RWPE2 (cell line): Measurements from ENCODE around the gene CYB5R4.

ENCODE experiments used
- ATAC-seq: fragments of 200-7000 bp; cut with Tn5 transposase; 3 replicates; pipeline ENCODE4 v1.9.1; 2021; ENCODE audit warnings: low read depth
- DNase-seq: peaks from one replicate; pipeline ENCODE4 v3.0.0-alpha.2; 2020; ENCODE audit warnings: low spot score
- H3K27ac ChIP-seq: fragments of 450-650 bp; 2 replicates; pipeline ENCODE4 v1.5.1; 2017; ENCODE audit warnings: mild to moderate bottlenecking; ENCODE audit not compliant: poor library complexity, severe bottlenecking
- H3K27me3 ChIP-seq: fragments of 250-450 bp; sonication (Bioruptor Pico); 2 replicates; pipeline ENCODE4 v1.5.1; 2021; ENCODE audit warnings: mild to moderate bottlenecking, moderate library complexity; ENCODE audit not compliant: insufficient read depth, poor library complexity, severe bottlenecking
- H3K36me3 ChIP-seq: fragments of 250-450 bp; sonication (Bioruptor Pico); 2 replicates; pipeline ENCODE4 v1.5.1; 2020; ENCODE audit warnings: low read depth, mild to moderate bottlenecking, moderate library complexity
- H3K4me1 ChIP-seq: fragments of 250-450 bp; sonication (Bioruptor Pico); 2 replicates; pipeline ENCODE4 v1.5.1; 2021; ENCODE audit warnings: mild to moderate bottlenecking, moderate library complexity; ENCODE audit not compliant: insufficient read depth, poor library complexity, severe bottlenecking
- H3K4me3 ChIP-seq: fragments of 250-450 bp; sonication (Bioruptor Pico); 2 replicates; pipeline ENCODE4 v1.5.1; 2021; ENCODE audit warnings: mild to moderate bottlenecking, moderate library complexity; ENCODE audit not compliant: severe bottlenecking
- H3K9me3 ChIP-seq: fragments of 250-450 bp; sonication (Bioruptor Pico); 2 replicates; pipeline ENCODE4 v1.5.1; 2021; ENCODE audit warnings: mild to moderate bottlenecking, moderate library complexity; ENCODE audit not compliant: severe bottlenecking
- TF ChIP-seq, protein P1 (sequence below): fragments of 450-650 bp; IDR thresholded peaks from one replicate; pipeline ENCODE4 v1.5.1; 2017; ENCODE audit warnings: mild to moderate bottlenecking, moderate library complexity; ENCODE audit not compliant: poor library complexity, severe bottlenecking

The CYB5R4 gene

DNA sequence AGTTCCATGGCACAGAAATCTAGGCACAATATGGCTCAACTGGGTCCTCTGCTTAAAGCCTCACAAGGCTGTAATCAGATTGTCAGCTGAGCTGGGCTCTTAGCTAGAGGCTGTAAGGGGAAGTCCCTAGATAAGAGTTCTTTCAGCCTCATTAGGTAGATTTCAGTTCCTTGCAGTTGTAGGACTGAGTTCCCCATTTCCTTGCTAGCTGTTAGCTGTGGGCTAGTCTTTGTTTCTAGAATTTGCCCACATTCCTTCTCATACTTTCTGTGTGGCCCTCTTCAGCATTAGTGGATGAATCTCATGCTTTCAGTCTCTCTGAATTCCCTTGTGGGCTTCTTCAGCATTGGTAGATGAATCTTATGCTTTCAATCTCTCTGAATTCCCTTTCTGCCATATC, 103.1 kb downstream of the CYB5R4 start:
- Histone ChIP-seq H3K27ac (no peak overlapping the region), H3K4me3 (no peak overlapping the region), H3K27me3 (no peaks in the 10 kb centered on the region), H3K4me1 (no peaks in the 10 kb centered on the region), H3K36me3 (no peaks in the 10 kb centered on the region), H3K9me3 (peaks cover 6% of the 10 kb centered on the region)
- ATAC-seq (no peak), DNase-seq (no peak)
- TF ChIP-seq, protein P1, sequence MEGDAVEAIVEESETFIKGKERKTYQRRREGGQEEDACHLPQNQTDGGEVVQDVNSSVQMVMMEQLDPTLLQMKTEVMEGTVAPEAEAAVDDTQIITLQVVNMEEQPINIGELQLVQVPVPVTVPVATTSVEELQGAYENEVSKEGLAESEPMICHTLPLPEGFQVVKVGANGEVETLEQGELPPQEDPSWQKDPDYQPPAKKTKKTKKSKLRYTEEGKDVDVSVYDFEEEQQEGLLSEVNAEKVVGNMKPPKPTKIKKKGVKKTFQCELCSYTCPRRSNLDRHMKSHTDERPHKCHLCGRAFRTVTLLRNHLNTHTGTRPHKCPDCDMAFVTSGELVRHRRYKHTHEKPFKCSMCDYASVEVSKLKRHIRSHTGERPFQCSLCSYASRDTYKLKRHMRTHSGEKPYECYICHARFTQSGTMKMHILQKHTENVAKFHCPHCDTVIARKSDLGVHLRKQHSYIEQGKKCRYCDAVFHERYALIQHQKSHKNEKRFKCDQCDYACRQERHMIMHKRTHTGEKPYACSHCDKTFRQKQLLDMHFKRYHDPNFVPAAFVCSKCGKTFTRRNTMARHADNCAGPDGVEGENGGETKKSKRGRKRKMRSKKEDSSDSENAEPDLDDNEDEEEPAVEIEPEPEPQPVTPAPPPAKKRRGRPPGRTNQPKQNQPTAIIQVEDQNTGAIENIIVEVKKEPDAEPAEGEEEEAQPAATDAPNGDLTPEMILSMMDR: no peak

DNA sequence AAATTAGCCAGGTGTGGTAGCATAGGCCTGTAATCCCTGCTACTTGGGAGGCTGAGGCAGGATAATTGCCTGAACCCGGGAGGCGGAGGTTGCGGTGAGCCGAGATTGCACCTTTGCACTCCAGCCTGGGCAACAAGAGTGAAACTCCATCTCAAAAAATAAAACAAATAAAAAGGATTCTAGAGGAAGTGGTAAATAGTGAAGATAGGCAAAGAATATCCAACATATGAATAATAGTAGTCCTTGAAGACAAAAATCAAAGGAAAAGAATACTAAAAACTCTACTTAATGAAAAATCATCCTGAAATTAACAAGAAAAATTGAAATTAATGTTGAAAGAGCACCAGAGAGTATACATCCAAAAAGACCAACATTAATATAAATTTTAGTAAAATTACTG, 107.0 kb downstream of the CYB5R4 start:
- Histone ChIP-seq H3K9me3 (peaks cover 6% of the 10 kb centered on the region), H3K4me1 (no peaks in the 10 kb centered on the region), H3K27me3 (no peaks in the 10 kb centered on the region), H3K36me3 (no peaks in the 10 kb centered on the region), H3K4me3 (no peak overlapping the region), H3K27ac (no peak overlapping the region)
- no peak for ATAC-seq
- no peak for DNase-seq
- TF ChIP-seq, protein P1: no peak

DNA sequence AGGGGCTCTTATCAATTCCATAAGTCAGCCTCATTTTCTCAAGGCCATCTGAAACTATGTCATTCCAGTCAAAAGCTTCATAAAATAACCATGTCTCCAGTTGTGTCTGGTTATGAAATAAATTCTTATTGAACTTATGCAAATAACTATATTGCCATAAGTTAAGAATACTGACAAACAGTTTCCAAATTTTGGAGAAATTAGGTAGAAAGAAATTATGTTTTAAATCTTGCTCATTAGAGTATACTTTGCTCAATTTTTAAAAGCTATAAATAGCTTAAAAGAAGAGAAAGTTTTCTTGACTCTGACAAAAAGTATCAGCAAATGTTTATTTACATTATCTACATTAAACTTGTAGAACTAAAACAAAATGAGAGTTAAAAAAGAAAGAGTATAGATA, 111.1 kb downstream of the CYB5R4 start:
- Histone ChIP-seq H3K9me3 (peaks cover 6% of the 10 kb centered on the region), H3K4me1 (no peaks in the 10 kb centered on the region), H3K27me3 (no peaks in the 10 kb centered on the region), H3K27ac (no peak overlapping the region), H3K4me3 (no peak overlapping the region), H3K36me3 (no peaks in the 10 kb centered on the region)
- no peak for DNase-seq
- ATAC-seq: no peak
- TF ChIP-seq, protein P1: no peak

DNA sequence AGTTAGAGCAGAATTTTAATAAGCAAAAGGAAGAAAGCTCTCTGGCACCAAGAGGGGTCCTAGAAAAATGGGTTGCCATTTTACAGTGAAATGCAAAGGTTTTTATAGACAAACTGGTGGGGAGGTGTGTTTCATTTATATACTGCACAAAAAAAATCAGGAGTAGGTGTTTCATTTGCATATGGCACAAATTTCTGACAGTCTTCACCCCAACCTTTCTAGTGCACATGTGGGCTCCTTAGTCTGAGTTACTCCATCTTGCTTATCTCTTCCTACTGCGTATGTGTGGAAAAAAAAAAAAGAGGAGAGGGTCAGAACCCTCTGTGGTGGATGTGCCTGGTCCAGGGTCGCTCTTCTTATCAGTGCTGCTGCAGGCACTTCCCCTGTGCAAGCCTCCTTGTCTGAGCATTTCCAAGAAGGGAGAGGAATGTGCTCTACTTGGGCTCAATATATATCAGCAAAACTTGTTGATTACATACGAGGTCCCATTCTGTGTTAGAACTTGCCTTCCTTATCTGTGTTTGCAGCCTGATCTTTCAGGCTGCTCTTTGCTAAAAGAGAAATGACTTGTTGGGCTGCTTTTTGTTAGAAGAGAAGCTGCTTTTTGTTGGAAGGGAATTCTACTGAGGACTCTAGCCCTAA, 115.0 kb downstream of the CYB5R4 start:
- Histone ChIP-seq H3K27me3 (no peaks in the 10 kb centered on the region), H3K4me3 (no peak overlapping the region), H3K9me3 (no peaks in the 10 kb centered on the region), H3K36me3 (no peaks in the 10 kb centered on the region), H3K4me1 (no peaks in the 10 kb centered on the region), H3K27ac (no peak overlapping the region)
- DNase-seq (no peak), ATAC-seq (no peak)
- TF ChIP-seq, protein P1: no peak

GRCh38 chr6:83976037-83976755, 116.7 kb downstream of the CYB5R4 start:
- Histone ChIP-seq H3K4me1 (no peaks in the 10 kb centered on the region), H3K27me3 (no peaks in the 10 kb centered on the region), H3K36me3 (no peaks in the 10 kb centered on the region), H3K27ac (no peak overlapping the region), H3K4me3 (no peak overlapping the region), H3K9me3 (no peaks in the 10 kb centered on the region)
- TF ChIP-seq, protein P1: no peak
- ATAC-seq: no peak
- no peak for DNase-seq
